ENCODE data around the gene DTNA. TPM values are rescaled to one million over a fixed set of nuclear protein-coding genes. Genes with fewer than 3 reads are reported as not detected.

The DTNA gene
- total and polyA plus RNA-seq, 2 of the 8 experiments (the other 6 are each of a cell fraction or from before 2014, with no cell fraction given): 30.2 to 32.7 TPM

DNA sequence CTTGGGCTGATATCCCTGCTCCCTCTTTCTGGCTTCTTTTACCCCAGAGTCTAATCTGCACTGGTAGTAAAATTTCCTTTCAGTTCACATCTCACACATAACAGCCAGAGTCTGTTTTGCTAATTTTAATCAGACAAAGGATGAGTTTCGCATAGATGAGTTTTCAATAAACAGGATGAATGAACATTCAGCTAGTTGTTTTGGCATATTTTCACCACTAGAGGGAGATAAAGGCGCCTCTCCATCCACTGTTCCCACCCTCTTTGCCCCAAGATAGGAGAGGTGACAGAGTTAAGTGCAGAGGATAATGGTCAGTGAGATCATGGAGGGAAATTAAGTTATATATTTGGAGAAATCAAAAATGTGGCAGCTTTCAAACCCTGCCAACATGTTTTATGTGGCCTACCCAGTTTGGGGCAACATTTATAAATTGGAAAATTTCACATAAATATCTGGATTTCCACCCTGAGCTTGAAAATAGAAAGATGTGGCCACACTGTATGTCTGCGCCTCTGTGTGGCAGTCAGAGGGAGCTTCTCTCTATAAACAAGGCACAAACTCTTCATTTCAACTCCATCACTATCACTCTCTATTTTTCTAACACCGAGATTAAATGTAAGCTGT lies 48.5 kb upstream of the DTNA start (continued):
- no peak for TF ChIP-seq FOSL1 (IDR thresholded peaks at IDR 0.05; ENCODE audit: insufficient read depth, low read depth, low read length)
- no peak for TF ChIP-seq BRCA1 (IDR thresholded peaks at IDR 0.05; ENCODE audit: low read depth, low read length)
- peak; percentile 64 to 74 for TF ChIP-seq RAD21 (IDR thresholded peaks at IDR 0.05 in 1 of 2, conservative IDR thresholded peaks at IDR 0.05 in 1 of 2; ENCODE audit: low read depth in 2 of 2, low read length in 2 of 2)
- no peak for TF ChIP-seq RBBP5 (IDR thresholded peaks at IDR 0.05; ENCODE audit: borderline replicate concordance, low read depth, low read length)
- no peak for TF ChIP-seq EZH2 (IDR thresholded peaks at IDR 0.05; ENCODE audit: low read depth, low read length, severe bottlenecking)
- TF ChIP-seq SP1 (IDR thresholded peaks at IDR 0.05; ENCODE audit: low read depth, low read length): no peak
- TF ChIP-seq BCL11A (IDR thresholded peaks at IDR 0.05; ENCODE audit: low read depth in 2 of 2, low read length in 2 of 2): no peak
- TF ChIP-seq, protein P1, sequence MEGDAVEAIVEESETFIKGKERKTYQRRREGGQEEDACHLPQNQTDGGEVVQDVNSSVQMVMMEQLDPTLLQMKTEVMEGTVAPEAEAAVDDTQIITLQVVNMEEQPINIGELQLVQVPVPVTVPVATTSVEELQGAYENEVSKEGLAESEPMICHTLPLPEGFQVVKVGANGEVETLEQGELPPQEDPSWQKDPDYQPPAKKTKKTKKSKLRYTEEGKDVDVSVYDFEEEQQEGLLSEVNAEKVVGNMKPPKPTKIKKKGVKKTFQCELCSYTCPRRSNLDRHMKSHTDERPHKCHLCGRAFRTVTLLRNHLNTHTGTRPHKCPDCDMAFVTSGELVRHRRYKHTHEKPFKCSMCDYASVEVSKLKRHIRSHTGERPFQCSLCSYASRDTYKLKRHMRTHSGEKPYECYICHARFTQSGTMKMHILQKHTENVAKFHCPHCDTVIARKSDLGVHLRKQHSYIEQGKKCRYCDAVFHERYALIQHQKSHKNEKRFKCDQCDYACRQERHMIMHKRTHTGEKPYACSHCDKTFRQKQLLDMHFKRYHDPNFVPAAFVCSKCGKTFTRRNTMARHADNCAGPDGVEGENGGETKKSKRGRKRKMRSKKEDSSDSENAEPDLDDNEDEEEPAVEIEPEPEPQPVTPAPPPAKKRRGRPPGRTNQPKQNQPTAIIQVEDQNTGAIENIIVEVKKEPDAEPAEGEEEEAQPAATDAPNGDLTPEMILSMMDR (IDR thresholded peaks at IDR 0.05; ENCODE audit: control extremely low read depth in 1 of 3, insufficient read depth in 1 of 3, low read depth in 1 of 3, low read length in 3 of 3): peak in 2 of 3 experiments; percentile 61 to 83; a peak in 3 of 4 replicates
- TF ChIP-seq GABPA (IDR thresholded peaks at IDR 0.05; ENCODE audit: borderline replicate concordance, insufficient read depth, low read length): no peak
- TF ChIP-seq HDAC2 (IDR thresholded peaks at IDR 0.05; ENCODE audit: borderline replicate concordance in 1 of 2, low read depth in 2 of 2, low read length in 2 of 2): peak in 1 of 2 experiments; percentile 21; a peak in 1 of 4 replicates
- no peak for TF ChIP-seq RFX5 (IDR thresholded peaks at IDR 0.05; ENCODE audit: borderline replicate concordance, low read depth, low read length)
- no peak for TF ChIP-seq CBX5 (IDR thresholded peaks at IDR 0.05; ENCODE audit: low read depth, low read length)
- no peak for TF ChIP-seq CBX8 (IDR thresholded peaks at IDR 0.05; ENCODE audit: borderline replicate concordance, low read depth, low read length)
- no peak for TF ChIP-seq POU5F1 (IDR thresholded peaks at IDR 0.05; ENCODE audit: low read depth, low read length)
